ENCODE measurements around the gene PERM1.

- TF ChIP-seq EZH2phosphoT487 (IDR thresholded peaks at IDR 0.05; ENCODE audit: insufficient read depth, low read depth) (no peak), EZH2 (IDR thresholded peaks at IDR 0.05; ENCODE audit: insufficient read depth, poor library complexity, severe bottlenecking) (no peak)
Measured at GRCh38 chr1:938711-939489, 43.0 kb downstream of the PERM1 start.

Data from GM23248 (cell line).